Ishikawa (cell line): ENCODE data around the gene LHX8.

Experiments
- CEBPB ChIP-seq: IDR thresholded peaks from 2 replicates; pipeline ENCODE4 v1.6.1; 2012
- CREB1 ChIP-seq: IDR thresholded peaks from 2 replicates; pipeline ENCODE4 v1.6.1; 2012; ENCODE audit warnings: low read depth
- EGR1 ChIP-seq: IDR thresholded peaks from 2 replicates; pipeline ENCODE4 v1.6.1; 2012
- EP300 ChIP-seq: IDR thresholded peaks from 2 replicates; pipeline ENCODE4 v1.6.1; 2012; ENCODE audit warnings: borderline replicate concordance
- FOXM1 ChIP-seq: IDR thresholded peaks from 2 replicates; pipeline ENCODE4 v1.6.1; 2012; ENCODE audit warnings: low read depth, borderline replicate concordance
- NFIC ChIP-seq: IDR thresholded peaks from 2 replicates; pipeline ENCODE4 v1.6.1; 2012
- RAD21 ChIP-seq: IDR thresholded peaks from 2 replicates; pipeline ENCODE4 v1.6.1; 2012; ENCODE audit warnings: low read depth
- TAF1 ChIP-seq: IDR thresholded peaks from 2 replicates; pipeline ENCODE4 v1.6.1; 2012; ENCODE audit warnings: low read depth, mild to moderate bottlenecking
- TCF12 ChIP-seq: IDR thresholded peaks from 2 replicates; pipeline ENCODE4 v1.6.1; 2012; ENCODE audit warnings: low read depth
- TEAD4 ChIP-seq: IDR thresholded peaks from 2 replicates; pipeline ENCODE4 v1.6.1; 2012
- YY1 ChIP-seq: IDR thresholded peaks from 2 replicates; pipeline ENCODE4 v1.6.1; 2012; ENCODE audit warnings: low read depth
- ZBTB7A ChIP-seq: IDR thresholded peaks from 2 replicates; pipeline ENCODE4 v1.6.1; 2012; ENCODE audit warnings: low read depth
- TF ChIP-seq, protein P1 (sequence below): IDR thresholded peaks from 2 replicates; pipeline ENCODE4 v1.6.1; 2012; ENCODE audit warnings: low read depth, mild to moderate bottlenecking
- TF ChIP-seq, protein P2 (sequence below): IDR thresholded peaks from 2 replicates; pipeline ENCODE4 v1.6.1; 2012

The LHX8 gene

DNA sequence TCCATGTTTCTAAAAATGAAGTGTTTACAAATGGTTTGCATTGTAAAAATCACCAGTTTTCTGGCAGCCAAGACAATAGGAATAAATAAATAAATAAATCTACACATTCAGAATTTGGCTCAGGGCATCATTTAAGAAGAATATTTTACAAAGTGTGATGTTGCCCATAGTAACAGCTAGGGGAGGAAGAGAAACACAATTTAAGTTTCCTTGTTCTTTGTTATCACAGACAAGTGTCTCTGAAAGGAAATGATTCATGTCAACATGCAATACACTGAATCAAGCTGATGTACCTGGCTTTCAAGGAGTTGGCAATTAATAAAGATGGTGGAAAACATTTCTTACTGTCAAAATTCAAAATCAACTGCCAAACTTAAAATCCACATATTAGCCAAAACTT is 74.7 kb downstream of the LHX8 start:
- TF ChIP-seq, protein P1, sequence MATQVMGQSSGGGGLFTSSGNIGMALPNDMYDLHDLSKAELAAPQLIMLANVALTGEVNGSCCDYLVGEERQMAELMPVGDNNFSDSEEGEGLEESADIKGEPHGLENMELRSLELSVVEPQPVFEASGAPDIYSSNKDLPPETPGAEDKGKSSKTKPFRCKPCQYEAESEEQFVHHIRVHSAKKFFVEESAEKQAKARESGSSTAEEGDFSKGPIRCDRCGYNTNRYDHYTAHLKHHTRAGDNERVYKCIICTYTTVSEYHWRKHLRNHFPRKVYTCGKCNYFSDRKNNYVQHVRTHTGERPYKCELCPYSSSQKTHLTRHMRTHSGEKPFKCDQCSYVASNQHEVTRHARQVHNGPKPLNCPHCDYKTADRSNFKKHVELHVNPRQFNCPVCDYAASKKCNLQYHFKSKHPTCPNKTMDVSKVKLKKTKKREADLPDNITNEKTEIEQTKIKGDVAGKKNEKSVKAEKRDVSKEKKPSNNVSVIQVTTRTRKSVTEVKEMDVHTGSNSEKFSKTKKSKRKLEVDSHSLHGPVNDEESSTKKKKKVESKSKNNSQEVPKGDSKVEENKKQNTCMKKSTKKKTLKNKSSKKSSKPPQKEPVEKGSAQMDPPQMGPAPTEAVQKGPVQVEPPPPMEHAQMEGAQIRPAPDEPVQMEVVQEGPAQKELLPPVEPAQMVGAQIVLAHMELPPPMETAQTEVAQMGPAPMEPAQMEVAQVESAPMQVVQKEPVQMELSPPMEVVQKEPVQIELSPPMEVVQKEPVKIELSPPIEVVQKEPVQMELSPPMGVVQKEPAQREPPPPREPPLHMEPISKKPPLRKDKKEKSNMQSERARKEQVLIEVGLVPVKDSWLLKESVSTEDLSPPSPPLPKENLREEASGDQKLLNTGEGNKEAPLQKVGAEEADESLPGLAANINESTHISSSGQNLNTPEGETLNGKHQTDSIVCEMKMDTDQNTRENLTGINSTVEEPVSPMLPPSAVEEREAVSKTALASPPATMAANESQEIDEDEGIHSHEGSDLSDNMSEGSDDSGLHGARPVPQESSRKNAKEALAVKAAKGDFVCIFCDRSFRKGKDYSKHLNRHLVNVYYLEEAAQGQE = no peak
- TF ChIP-seq TEAD4 (no peak), TAF1 (no peak), EGR1 (no peak), CEBPB (no peak), FOXM1 (no peak), RAD21 (no peak), ZBTB7A (no peak), YY1 (no peak), CREB1 (no peak), TCF12 (no peak), EP300 (no peak), NFIC (no peak)
- TF ChIP-seq, protein P2, sequence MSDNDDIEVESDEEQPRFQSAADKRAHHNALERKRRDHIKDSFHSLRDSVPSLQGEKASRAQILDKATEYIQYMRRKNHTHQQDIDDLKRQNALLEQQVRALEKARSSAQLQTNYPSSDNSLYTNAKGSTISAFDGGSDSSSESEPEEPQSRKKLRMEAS = no peak
